ENCODE data around the gene AFMID.

Gene AFMID

DNA sequence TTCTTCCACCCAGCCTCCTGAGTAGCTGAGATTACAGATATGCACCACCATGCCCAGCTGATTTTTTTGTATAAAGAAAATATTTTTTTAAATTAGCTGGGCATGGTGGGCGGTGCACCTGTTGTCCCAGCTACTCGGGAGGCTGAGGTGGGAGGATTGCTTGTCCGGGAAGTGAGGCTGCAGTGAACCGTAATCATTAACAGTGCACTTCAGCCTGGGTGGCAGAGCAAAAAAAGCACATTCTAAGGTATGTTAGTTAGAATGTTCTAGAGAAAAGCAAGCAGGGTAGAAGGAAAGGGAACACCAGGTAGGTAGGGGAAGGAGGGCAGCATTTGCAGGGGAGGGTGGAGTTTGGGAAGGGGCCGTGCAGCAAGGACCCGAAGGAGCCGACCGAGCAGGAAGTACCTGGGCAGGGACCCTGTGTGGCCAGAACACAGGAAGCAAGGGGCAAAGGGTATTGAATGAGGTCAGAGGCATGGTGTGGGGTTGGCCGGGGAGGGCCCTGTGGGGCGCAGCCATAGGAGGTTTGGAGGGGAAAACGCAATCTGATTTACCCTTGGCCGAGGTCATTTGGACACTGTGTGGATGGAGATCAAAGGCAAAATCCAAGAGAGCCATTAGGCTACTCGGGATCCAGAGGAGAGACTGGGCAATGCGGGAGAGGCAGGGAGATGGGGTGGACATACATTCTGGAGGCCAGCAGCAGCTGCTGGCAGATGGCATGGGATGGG, 38.7 kb upstream of the AFMID start:
- H3K27me3 ChIP-seq (ENCODE audit: insufficient read depth, low read length, poor library complexity): no peaks in the 10 kb centered on the region
- no peaks in the 10 kb centered on the region for H3K4me1 ChIP-seq (ENCODE audit: insufficient read depth, low read length)
- TF ChIP-seq, protein P1, sequence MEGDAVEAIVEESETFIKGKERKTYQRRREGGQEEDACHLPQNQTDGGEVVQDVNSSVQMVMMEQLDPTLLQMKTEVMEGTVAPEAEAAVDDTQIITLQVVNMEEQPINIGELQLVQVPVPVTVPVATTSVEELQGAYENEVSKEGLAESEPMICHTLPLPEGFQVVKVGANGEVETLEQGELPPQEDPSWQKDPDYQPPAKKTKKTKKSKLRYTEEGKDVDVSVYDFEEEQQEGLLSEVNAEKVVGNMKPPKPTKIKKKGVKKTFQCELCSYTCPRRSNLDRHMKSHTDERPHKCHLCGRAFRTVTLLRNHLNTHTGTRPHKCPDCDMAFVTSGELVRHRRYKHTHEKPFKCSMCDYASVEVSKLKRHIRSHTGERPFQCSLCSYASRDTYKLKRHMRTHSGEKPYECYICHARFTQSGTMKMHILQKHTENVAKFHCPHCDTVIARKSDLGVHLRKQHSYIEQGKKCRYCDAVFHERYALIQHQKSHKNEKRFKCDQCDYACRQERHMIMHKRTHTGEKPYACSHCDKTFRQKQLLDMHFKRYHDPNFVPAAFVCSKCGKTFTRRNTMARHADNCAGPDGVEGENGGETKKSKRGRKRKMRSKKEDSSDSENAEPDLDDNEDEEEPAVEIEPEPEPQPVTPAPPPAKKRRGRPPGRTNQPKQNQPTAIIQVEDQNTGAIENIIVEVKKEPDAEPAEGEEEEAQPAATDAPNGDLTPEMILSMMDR (IDR thresholded peaks at IDR 0.05; ENCODE audit: borderline replicate concordance, extremely low read depth, low read length, poor library complexity, severe bottlenecking): no peak
- no peak for TF ChIP-seq EZH2 (IDR thresholded peaks at IDR 0.05; ENCODE audit: borderline replicate concordance, low read depth, low read length, severe bottlenecking)
- no peaks in the 10 kb centered on the region for H3K36me3 ChIP-seq (ENCODE audit: insufficient read depth, low read length)
- no peaks in the 10 kb centered on the region for H4K20me1 ChIP-seq (ENCODE audit: insufficient read depth, low read length)
- no peak for ATAC-seq (ENCODE audit: insufficient read depth, low read depth)
- H3K4me3 ChIP-seq (ENCODE audit: low read depth in 1 of 2, low read length in 2 of 2): no peak overlapping the region
- H3K4me2 ChIP-seq (ENCODE audit: insufficient read depth, low read length): no peak overlapping the region
- no peaks in the 10 kb centered on the region for H3K79me2 ChIP-seq (ENCODE audit: insufficient read depth, low read length)
- H2AFZ ChIP-seq (ENCODE audit: low read depth, low read length): no peak overlapping the region
- DNase-seq: no peak
- H3K9ac ChIP-seq (ENCODE audit: low read depth, low read length): no peak overlapping the region
- no peaks in the 10 kb centered on the region for H3K9me3 ChIP-seq (ENCODE audit: insufficient read depth, low read length, severe bottlenecking)
- no peak overlapping the region for H3K27ac ChIP-seq (ENCODE audit: low read length)

DNA sequence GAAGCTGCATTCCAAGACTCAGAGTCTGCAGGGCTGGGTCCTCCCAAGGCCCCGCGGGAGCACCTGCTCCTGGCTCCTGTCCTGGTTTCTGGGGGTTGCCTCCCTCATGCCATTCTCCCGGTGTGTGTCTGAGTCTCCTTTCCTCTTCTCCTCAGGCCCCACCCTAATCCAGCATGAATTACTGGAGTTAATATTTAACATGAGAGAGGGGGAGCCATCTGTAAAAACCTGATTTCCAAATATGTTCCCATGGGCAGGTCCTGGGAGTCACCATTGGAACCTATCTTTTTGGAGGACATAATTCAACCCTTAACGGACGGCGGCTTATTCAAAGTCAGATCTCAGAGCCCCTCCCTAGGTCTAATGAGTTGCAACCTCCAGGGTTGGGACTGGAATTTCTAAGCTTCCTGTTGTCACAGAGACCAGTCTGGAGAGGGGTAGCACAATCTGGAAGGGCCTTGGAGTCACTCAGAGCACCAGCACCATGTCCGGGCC, 35.6 kb upstream of the AFMID start:
- no peak overlapping the region for H3K27ac ChIP-seq (ENCODE audit: low read length)
- no peaks in the 10 kb centered on the region for H3K79me2 ChIP-seq (ENCODE audit: insufficient read depth, low read length)
- no peaks in the 10 kb centered on the region for H3K9me3 ChIP-seq (ENCODE audit: insufficient read depth, low read length, severe bottlenecking)
- H3K4me3 ChIP-seq (ENCODE audit: low read depth in 1 of 2, low read length in 2 of 2): no peak overlapping the region
- no peak overlapping the region for H3K4me2 ChIP-seq (ENCODE audit: insufficient read depth, low read length)
- H4K20me1 ChIP-seq (ENCODE audit: insufficient read depth, low read length): no peaks in the 10 kb centered on the region
- no peak overlapping the region for H3K9ac ChIP-seq (ENCODE audit: low read depth, low read length)
- H3K4me1 ChIP-seq (ENCODE audit: insufficient read depth, low read length): no peaks in the 10 kb centered on the region
- DNase-seq: no peak
- H3K36me3 ChIP-seq (ENCODE audit: insufficient read depth, low read length): no peaks in the 10 kb centered on the region
- no peak overlapping the region for H2AFZ ChIP-seq (ENCODE audit: low read depth, low read length)
- H3K27me3 ChIP-seq (ENCODE audit: insufficient read depth, low read length, poor library complexity): no peaks in the 10 kb centered on the region
- ATAC-seq (ENCODE audit: insufficient read depth, low read depth): no peak
- TF ChIP-seq, protein P1 (IDR thresholded peaks at IDR 0.05; ENCODE audit: borderline replicate concordance, extremely low read depth, low read length, poor library complexity, severe bottlenecking): no peak
- no peak for TF ChIP-seq EZH2 (IDR thresholded peaks at IDR 0.05; ENCODE audit: borderline replicate concordance, low read depth, low read length, severe bottlenecking)

DNA sequence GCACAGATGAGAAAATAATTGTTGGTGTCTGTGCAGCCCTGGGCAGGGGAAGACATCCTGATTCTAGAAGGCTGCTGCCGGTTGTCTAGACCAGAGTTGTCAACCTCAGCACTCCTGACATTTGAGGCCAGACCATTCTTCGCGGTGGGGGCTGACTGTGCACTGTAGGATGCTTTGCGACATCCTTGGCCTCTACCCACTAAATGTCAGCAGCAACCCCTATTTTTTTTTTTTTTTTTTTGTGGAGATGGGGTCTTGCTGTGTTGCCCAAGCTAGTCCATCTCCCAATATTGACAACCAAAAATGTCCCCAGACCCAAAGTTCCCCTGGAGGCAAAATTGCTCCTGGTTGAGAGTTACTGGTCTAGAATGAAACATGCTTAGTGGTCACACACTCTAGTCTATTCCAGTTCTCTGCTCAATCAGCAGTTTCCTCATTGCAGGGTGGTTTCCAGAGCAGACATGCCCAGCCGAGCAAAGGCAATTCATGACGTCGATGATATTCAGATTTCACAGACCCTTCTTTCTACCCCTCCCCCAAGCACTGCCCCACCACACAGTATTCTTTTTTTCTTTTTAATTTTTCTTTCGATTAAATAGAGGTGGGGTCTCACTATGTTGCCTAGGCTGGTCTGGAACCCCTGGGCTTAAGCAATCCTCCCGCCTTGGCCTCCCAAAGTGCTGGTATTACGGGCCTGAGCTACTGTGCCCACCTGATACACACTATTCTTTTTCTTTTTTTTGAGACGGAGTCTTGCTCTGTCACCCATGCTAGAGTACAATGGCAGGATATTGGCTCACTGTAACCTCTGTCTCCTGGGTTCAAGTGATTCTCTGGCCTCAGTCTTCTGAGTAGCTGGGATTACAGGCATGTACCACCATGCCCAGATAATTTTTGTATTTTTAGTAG, 32.0 kb upstream of the AFMID start:
- DNase-seq (no peak), ATAC-seq (ENCODE audit: insufficient read depth, low read depth) (no peak)
- Histone ChIP-seq H2AFZ (ENCODE audit: low read depth, low read length) (no peak overlapping the region; the same call in 1 of the 2 replicates), H3K79me2 (ENCODE audit: insufficient read depth, low read length) (no peaks in the 10 kb centered on the region), H3K4me2 (ENCODE audit: insufficient read depth, low read length) (no peak overlapping the region), H3K4me1 (ENCODE audit: insufficient read depth, low read length) (no peaks in the 10 kb centered on the region), H4K20me1 (ENCODE audit: insufficient read depth, low read length) (no peaks in the 10 kb centered on the region), H3K9me3 (ENCODE audit: insufficient read depth, low read length, severe bottlenecking) (no peaks in the 10 kb centered on the region), H3K27ac (ENCODE audit: low read length) (no peak overlapping the region), H3K27me3 (ENCODE audit: insufficient read depth, low read length, poor library complexity) (no peaks in the 10 kb centered on the region), H3K36me3 (ENCODE audit: insufficient read depth, low read length) (no peaks in the 10 kb centered on the region), H3K9ac (ENCODE audit: low read depth, low read length) (no peak overlapping the region), H3K4me3 (ENCODE audit: low read depth in 1 of 2, low read length in 2 of 2) (no peak overlapping the region)
- TF ChIP-seq, protein P1 (IDR thresholded peaks at IDR 0.05; ENCODE audit: borderline replicate concordance, extremely low read depth, low read length, poor library complexity, severe bottlenecking): no peak
- TF ChIP-seq EZH2 (IDR thresholded peaks at IDR 0.05; ENCODE audit: borderline replicate concordance, low read depth, low read length, severe bottlenecking): no peak
